DOHH2 (cell line): ENCODE data around the gene KRTAP4-7.
"Not testable (repeated sequence)": the region's sequence is repeated elsewhere in the genome, so short reads cannot be mapped to it uniquely, and the experiment has no call there.

ENCODE experiments used
- H3F3A ChIP-seq: fragments of 200-600 bp; sonication (generic), shearing (Covaris generic); 2 replicates; pipeline ENCODE4 v1.6.0; 2016; ENCODE audit warnings: antibody characterized with exemption, mild to moderate bottlenecking; ENCODE audit not compliant: control insufficient read depth, insufficient read depth
- H3K27ac ChIP-seq: fragments of 200-600 bp; sonication (generic); 2 replicates; pipeline ENCODE4 v1.5.1; 2014; ENCODE audit warnings: low read depth, mild to moderate bottlenecking, low read length, moderate library complexity
- H3K27me3 ChIP-seq: fragments of 200-600 bp; sonication (generic); 2 replicates; pipeline ENCODE4 v1.6.1; 2014; ENCODE audit warnings: mild to moderate bottlenecking, low read length, mixed read lengths; ENCODE audit not compliant: control insufficient read depth
- H3K36me3 ChIP-seq: fragments of 200-600 bp; sonication (generic); 2 replicates; pipeline ENCODE4 v1.6.1; 2014; ENCODE audit warnings: mild to moderate bottlenecking, low read length, moderate library complexity, mixed read lengths; ENCODE audit not compliant: control insufficient read depth
- H3K4me1 ChIP-seq: fragments of 200-600 bp; sonication (generic); 2 replicates; pipeline ENCODE4 v1.6.1; 2014; ENCODE audit warnings: mild to moderate bottlenecking, low read length, mixed read lengths; ENCODE audit not compliant: control insufficient read depth
- H3K4me2 ChIP-seq: fragments of 200-600 bp; sonication (generic); 2 replicates; pipeline ENCODE4 v1.6.0; 2014; ENCODE audit warnings: mild to moderate bottlenecking, low read length, moderate library complexity
- H3K4me3 ChIP-seq: fragments of 200-600 bp; sonication (generic); 2 replicates; pipeline ENCODE4 v1.5.1; 2014; ENCODE audit warnings: mild to moderate bottlenecking, low read length, mixed read lengths
- H3K79me2 ChIP-seq: fragments of 200-600 bp; sonication (generic); 2 replicates; pipeline ENCODE4 v1.6.1; 2014; ENCODE audit warnings: mild to moderate bottlenecking, low read length, mixed read lengths; ENCODE audit not compliant: control insufficient read depth
- H3K9me2 ChIP-seq: fragments of 200-600 bp; sonication (generic); replicated peaks from 2 replicates; pipeline ENCODE4 v1.6.1; 2014; ENCODE audit warnings: mild to moderate bottlenecking, low read length, mixed read lengths; ENCODE audit not compliant: control insufficient read depth
- H3K9me3 ChIP-seq: fragments of 200-600 bp; sonication (generic); 2 replicates; pipeline ENCODE4 v1.6.1; 2014; ENCODE audit warnings: antibody characterized with exemption, low read length, mixed read lengths; ENCODE audit not compliant: control insufficient read depth, insufficient read depth
- H4K20me1 ChIP-seq: fragments of 200-600 bp; sonication (generic); 2 replicates; pipeline ENCODE4 v1.6.0; 2014; ENCODE audit warnings: low read depth, mild to moderate bottlenecking, antibody characterized with exemption, low read length, moderate library complexity; ENCODE audit not compliant: control insufficient read depth, insufficient read depth
- EZH2phosphoT487 ChIP-seq: fragments of 200-600 bp; sonication (generic); IDR thresholded peaks from 2 replicates; pipeline ENCODE4 v1.6.1; 2017; ENCODE audit warnings: borderline replicate concordance, mild to moderate bottlenecking, antibody characterized with exemption, low read length, moderate library complexity, mixed read lengths
- TF ChIP-seq, protein P1 (sequence below): fragments of 200-600 bp; sonication (generic); IDR thresholded peaks from one replicate; pipeline ENCODE4 v1.5.1; 2014; ENCODE audit warnings: antibody characterized with exemption, mild to moderate bottlenecking, low read depth, low read length; ENCODE audit not compliant: poor library complexity, severe bottlenecking

The KRTAP4-7 gene

DNA sequence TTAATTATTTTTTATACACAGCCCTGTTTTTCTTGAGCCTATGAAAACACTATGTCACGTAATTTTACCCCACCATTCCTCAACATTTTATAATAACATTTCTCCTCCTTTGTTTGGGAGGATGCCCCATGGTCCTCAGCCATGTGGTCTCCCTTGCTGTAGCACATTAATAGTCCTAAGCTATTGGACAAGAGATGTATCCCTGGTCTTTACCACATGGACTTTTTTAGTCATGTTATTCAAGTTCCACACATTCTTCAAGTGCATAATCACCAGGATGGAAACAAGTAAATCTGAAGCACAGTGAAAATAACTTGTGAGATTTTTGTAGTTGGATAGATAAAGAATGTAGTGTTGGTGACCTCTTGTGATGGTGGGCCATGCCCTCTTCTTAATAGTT lies 22.0 kb upstream of the KRTAP4-7 start:
- no peak overlapping the region for H3K4me2 ChIP-seq
- TF ChIP-seq EZH2phosphoT487 = no peak
- TF ChIP-seq, protein P1, sequence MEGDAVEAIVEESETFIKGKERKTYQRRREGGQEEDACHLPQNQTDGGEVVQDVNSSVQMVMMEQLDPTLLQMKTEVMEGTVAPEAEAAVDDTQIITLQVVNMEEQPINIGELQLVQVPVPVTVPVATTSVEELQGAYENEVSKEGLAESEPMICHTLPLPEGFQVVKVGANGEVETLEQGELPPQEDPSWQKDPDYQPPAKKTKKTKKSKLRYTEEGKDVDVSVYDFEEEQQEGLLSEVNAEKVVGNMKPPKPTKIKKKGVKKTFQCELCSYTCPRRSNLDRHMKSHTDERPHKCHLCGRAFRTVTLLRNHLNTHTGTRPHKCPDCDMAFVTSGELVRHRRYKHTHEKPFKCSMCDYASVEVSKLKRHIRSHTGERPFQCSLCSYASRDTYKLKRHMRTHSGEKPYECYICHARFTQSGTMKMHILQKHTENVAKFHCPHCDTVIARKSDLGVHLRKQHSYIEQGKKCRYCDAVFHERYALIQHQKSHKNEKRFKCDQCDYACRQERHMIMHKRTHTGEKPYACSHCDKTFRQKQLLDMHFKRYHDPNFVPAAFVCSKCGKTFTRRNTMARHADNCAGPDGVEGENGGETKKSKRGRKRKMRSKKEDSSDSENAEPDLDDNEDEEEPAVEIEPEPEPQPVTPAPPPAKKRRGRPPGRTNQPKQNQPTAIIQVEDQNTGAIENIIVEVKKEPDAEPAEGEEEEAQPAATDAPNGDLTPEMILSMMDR = no peak
- no peaks in the 10 kb centered on the region for H3F3A ChIP-seq
- no peaks in the 10 kb centered on the region for H3K79me2 ChIP-seq
- no peaks in the 10 kb centered on the region for H3K9me2 ChIP-seq
- H3K36me3 ChIP-seq = no peaks in the 10 kb centered on the region
- H3K27me3 ChIP-seq = no peaks in the 10 kb centered on the region
- no peaks in the 10 kb centered on the region for H3K4me1 ChIP-seq
- no peak overlapping the region for H3K27ac ChIP-seq
- no peaks in the 10 kb centered on the region for H4K20me1 ChIP-seq
- no peak overlapping the region for H3K4me3 ChIP-seq
- H3K9me3 ChIP-seq = no peaks in the 10 kb centered on the region

DNA sequence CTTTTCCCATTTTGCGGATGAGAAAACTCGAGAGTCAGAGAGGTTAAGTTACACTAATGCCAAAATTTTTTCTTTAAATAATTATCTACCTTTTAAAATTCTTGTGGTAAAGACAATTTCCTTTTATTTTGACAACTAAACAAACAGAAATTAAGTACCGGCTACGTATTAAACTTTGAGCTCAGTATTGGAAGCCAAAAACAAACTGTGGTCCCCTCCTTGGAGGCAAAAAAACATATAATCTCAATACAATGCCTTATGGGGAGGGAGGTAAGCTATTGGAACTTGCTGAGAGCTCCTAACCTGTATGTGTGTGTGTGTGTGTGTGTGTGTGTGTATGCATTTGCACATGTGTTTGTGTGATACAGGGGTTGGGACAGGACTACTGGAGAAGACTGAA lies 20.5 kb upstream of the KRTAP4-7 start:
- Histone ChIP-seq H3K4me3 (no peak overlapping the region), H4K20me1 (no peaks in the 10 kb centered on the region), H3K9me3 (no peaks in the 10 kb centered on the region), H3K36me3 (no peaks in the 10 kb centered on the region), H3K4me2 (no peak overlapping the region), H3K9me2 (no peaks in the 10 kb centered on the region), H3F3A (no peaks in the 10 kb centered on the region), H3K4me1 (no peaks in the 10 kb centered on the region), H3K27me3 (no peaks in the 10 kb centered on the region), H3K79me2 (no peaks in the 10 kb centered on the region), H3K27ac (no peak overlapping the region)
- TF ChIP-seq, protein P1 = no peak
- no peak for TF ChIP-seq EZH2phosphoT487

DNA sequence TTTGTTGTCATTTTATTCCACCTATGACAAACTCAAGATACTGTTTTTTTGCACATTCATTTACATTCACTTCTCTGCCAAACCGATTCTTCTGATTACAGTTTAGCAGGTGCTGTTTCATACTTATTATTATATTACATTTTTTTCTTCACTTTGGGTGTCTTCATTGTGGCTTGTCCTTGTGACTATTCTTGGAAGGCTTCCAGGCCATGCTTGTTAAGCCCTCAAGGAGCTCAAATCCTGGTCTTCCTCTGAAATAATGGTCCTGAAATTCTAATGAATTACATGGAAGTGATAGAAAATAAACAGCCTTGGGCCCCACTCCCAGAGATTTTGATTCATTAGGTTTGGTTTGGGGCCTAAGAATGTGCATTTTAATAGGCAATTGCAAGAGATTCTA lies 19.6 kb upstream of the KRTAP4-7 start:
- H3K9me3 ChIP-seq = no peaks in the 10 kb centered on the region
- H4K20me1 ChIP-seq = no peaks in the 10 kb centered on the region
- no peak overlapping the region for H3K4me2 ChIP-seq
- no peaks in the 10 kb centered on the region for H3K79me2 ChIP-seq
- no peaks in the 10 kb centered on the region for H3K4me1 ChIP-seq
- no peaks in the 10 kb centered on the region for H3K27me3 ChIP-seq
- no peak overlapping the region for H3K27ac ChIP-seq
- no peaks in the 10 kb centered on the region for H3K9me2 ChIP-seq
- TF ChIP-seq, protein P1 = no peak
- TF ChIP-seq EZH2phosphoT487 = no peak
- no peaks in the 10 kb centered on the region for H3F3A ChIP-seq
- H3K4me3 ChIP-seq = no peak overlapping the region
- H3K36me3 ChIP-seq = no peaks in the 10 kb centered on the region

DNA sequence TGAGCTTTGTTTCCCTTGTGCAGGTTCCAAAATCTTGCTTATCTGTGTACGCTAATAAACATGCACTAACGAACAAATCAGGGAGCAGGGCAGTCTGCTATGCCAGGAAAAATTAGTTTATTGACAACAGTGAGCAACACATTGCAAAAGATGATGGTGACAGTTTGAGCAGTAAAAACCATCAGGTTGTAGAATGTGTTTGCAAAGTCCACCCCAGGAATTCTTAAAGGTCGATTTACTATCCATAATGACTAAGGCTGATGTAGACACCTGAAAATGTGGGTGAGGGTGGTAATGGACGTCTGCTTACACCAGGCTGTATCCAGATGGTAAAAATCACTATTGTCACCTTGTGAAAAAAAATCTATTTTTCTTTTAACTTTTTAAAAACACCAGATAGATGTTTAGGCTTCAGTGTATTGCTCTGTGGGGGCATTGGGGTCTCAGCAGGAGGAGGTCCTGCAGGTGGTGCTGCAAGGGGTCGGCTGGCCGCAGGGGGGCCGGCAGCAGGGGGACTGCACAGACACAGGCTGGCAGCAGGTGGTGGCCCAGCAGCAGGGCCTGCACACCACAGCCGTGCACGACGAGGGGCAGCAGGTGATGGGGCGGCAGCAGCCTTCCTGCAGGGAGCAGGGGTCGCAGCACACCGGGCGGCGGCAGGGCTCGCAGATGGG lies 18.8 kb upstream of the KRTAP4-7 start:
- H3K4me1 ChIP-seq, H4K20me1 ChIP-seq, H3K4me3 ChIP-seq, H3K27ac ChIP-seq, H3K27me3 ChIP-seq, H3F3A ChIP-seq, H3K9me2 ChIP-seq, H3K4me2 ChIP-seq, H3K79me2 ChIP-seq, H3K9me3 ChIP-seq, H3K36me3 ChIP-seq: not testable (repeated sequence)
